Upper lobe of left lung (tissue), 6 donors: Measurements from ENCODE around the gene BICRA. TPM values are rescaled to one million over a fixed set of nuclear protein-coding genes. Genes with fewer than 3 reads are reported as not detected.
A peak's percentile ranks its signal among the peaks of the same experiment; 100 is the strongest.

Experiments used
- ATAC-seq, 2 donors: fragments of 200-7000 bp; cut with Tn5 transposase; one replicate each; pipeline ENCODE4 v1.9.1; 2022; ENCODE audit warnings: mild to moderate bottlenecking in 2 of 2, moderate library complexity in 2 of 2; ENCODE audit not compliant: low FRiP score in 2 of 2
- DNase-seq, 2 donors: peaks; one replicate each; pipeline ENCODE4 v3.0.0-alpha.2; 2019 to 2020
- H3K27ac ChIP-seq, 4 donors: fragments of 200-600 bp; sonication (generic); one replicate each; pipeline ENCODE4 v1.5.1; 2016 to 2019
- H3K27me3 ChIP-seq, 4 donors: fragments of 200-600 bp; sonication (generic); one replicate each; pipeline ENCODE4 v1.5.1; 2017 to 2019
- H3K36me3 ChIP-seq, 4 donors: fragments of 200-600 bp; sonication (generic); one replicate each; pipeline ENCODE4 v1.5.1; 2016 to 2019
- H3K4me1 ChIP-seq, 4 donors: fragments of 200-600 bp; sonication (generic); one replicate each; pipeline ENCODE4 v1.5.1; 2018 to 2019
- H3K4me3 ChIP-seq, 4 donors: fragments of 200-600 bp; sonication (generic); one replicate each; pipeline ENCODE4 v1.5.1; 2017 to 2019; ENCODE audit warnings: mild to moderate bottlenecking in 2 of 4, moderate library complexity in 1 of 4
- H3K9me3 ChIP-seq, 4 donors: fragments of 200-600 bp; sonication (generic); one replicate each; pipeline ENCODE4 v1.5.1; 2018 to 2019
- EP300 ChIP-seq, 4 donors: sonication (generic); formaldehyde crosslinking; IDR thresholded peaks; one replicate each; pipeline ENCODE4 v1.5.1; 2017; ENCODE audit warnings: antibody characterized with exemption in 4 of 4, control low read depth in 2 of 4
- POLR2A ChIP-seq, 4 donors: fragments of 450-650 bp; IDR thresholded peaks; one replicate each; pipeline ENCODE4 v1.5.1; 2016 to 2017; ENCODE audit warnings: antibody characterized with exemption in 4 of 4, mild to moderate bottlenecking in 2 of 4
- POLR2AphosphoS5 ChIP-seq, 2 donors: sonication (generic); formaldehyde crosslinking; IDR thresholded peaks; one replicate each; pipeline ENCODE4 v1.5.1; 2017; ENCODE audit warnings: antibody characterized with exemption in 2 of 2
- WGBS, 2 donors: methylation state at CpG; one replicate each; pipeline ENCODE4 v1.1.5; 2017 to 2018; 5-methylcytosine and 5-hydroxymethylcytosine counted together
- total RNA-seq, 6 donors: library from RNA; depleted of rRNA in 4 of 6; stranded (reverse); fragments of >200 nt in 4 of 6; gene quantifications; one replicate each; pipeline versions ENCODE4 v1.1.0 to v1.2.1, GENCODE V29; 2016 to 2021
- TF ChIP-seq, protein P1 (sequence below), 6 experiments: fragments of 450-650 bp in 4 of 6; fragments of 200-600 bp in 2 of 6; sonication (generic) in 2 of 6; IDR thresholded peaks; one replicate each; pipeline ENCODE4 v1.5.1; 2016 to 2019; ENCODE audit warnings: antibody characterized with exemption in 6 of 6
- donor health status: DM: no; HTN: no; CAD: no; lungs with moderate emphysema.
- donor health status: DM: no; HTN: yes; CAD: no; lungs with severe emphysema.

The BICRA gene
- total RNA-seq, 6 donors from 2014 or later, result 5.0 to 66.1 (median 15.2) TPM

GRCh38 chr19:47693489-47693888 is 84.6 kb downstream of the BICRA start:
- H3K4me3 ChIP-seq, result no peak overlapping the region
- DNase-seq (no peak), ATAC-seq (no peak)
- no peaks in the 10 kb centered on the region for H3K27me3 ChIP-seq
- H3K4me1 ChIP-seq, result peaks cover 0 to 6% (median 0%) of the 10 kb centered on the region in 4 donors
- no peak for TF ChIP-seq EP300 (IDR thresholded peaks at IDR 0.05)
- TF ChIP-seq, protein P1, sequence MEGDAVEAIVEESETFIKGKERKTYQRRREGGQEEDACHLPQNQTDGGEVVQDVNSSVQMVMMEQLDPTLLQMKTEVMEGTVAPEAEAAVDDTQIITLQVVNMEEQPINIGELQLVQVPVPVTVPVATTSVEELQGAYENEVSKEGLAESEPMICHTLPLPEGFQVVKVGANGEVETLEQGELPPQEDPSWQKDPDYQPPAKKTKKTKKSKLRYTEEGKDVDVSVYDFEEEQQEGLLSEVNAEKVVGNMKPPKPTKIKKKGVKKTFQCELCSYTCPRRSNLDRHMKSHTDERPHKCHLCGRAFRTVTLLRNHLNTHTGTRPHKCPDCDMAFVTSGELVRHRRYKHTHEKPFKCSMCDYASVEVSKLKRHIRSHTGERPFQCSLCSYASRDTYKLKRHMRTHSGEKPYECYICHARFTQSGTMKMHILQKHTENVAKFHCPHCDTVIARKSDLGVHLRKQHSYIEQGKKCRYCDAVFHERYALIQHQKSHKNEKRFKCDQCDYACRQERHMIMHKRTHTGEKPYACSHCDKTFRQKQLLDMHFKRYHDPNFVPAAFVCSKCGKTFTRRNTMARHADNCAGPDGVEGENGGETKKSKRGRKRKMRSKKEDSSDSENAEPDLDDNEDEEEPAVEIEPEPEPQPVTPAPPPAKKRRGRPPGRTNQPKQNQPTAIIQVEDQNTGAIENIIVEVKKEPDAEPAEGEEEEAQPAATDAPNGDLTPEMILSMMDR (IDR thresholded peaks at IDR 0.05), result no peak
- TF ChIP-seq POLR2AphosphoS5 (IDR thresholded peaks at IDR 0.05), result no peak
- no peak for TF ChIP-seq POLR2A (IDR thresholded peaks at IDR 0.05)
- H3K9me3 ChIP-seq, result no peaks in the 10 kb centered on the region
- WGBS, 2 donors, result 86 to 92% methylated on average over 14 to 16 of the region's 17 CpGs
- H3K27ac ChIP-seq, result no peak overlapping the region
- peaks cover 1 to 47% (median 25%) of the 10 kb centered on the region in 4 donors for H3K36me3 ChIP-seq

GRCh38 chr19:47693903-47694302 is 85.0 kb downstream of the BICRA start:
- H3K27me3 ChIP-seq, result no peaks in the 10 kb centered on the region
- WGBS, 2 donors, result 92 to 96% methylated on average over 9 to 12 of the region's 14 CpGs
- TF ChIP-seq POLR2AphosphoS5 (IDR thresholded peaks at IDR 0.05), result no peak

DNA sequence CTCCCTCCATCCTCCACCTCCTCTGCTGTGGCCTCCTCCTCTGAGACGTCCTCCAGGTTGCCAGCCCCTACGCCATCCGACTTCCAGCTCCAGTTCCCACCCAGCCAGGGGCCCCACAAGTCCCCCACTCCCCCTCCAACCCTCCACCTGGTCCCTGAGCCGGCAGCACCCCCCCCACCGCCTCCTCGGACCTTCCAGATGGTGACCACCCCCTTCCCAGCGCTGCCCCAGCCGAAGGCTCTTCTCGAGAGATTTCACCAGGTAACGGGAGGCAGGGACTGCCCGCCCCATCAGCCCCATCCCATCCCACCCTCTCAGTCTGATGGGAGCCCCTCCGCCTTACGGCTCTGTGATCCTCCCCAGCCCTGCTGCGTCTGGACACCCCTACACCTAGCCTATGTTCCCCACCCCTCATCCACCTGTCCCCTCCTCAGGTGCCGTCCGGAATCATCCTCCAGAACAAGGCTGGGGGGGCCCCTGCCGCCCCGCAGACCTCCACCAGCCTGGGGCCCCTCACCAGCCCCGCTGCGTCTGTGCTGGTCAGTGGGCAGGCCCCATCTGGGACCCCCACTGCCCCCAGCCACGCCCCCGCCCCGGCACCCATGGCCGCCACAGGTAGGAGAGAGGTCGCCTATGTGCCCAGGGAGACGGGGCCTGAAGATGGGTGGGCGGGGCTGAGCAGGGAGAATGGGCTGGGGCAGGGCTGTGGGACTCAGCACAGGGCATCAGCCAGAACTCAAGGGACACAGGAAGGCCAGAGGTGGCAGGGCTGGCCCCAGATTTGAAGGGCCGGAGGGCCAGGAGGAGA is 85.7 kb downstream of the BICRA start:
- Histone ChIP-seq H3K9me3 (no peaks in the 10 kb centered on the region), H3K4me1 (peaks cover 0 to 6% (median 0%) of the 10 kb centered on the region in 4 donors), H3K36me3 (peaks cover 6 to 59% (median 37%) of the 10 kb centered on the region in 4 donors), H3K27ac (no peak overlapping the region), H3K27me3 (no peaks in the 10 kb centered on the region), H3K4me3 (no peak overlapping the region)
- TF ChIP-seq POLR2A (IDR thresholded peaks at IDR 0.05) (no peak), POLR2AphosphoS5 (IDR thresholded peaks at IDR 0.05) (no peak), EP300 (IDR thresholded peaks at IDR 0.05) (no peak)
- TF ChIP-seq, protein P1 (IDR thresholded peaks at IDR 0.05), result no peak
- WGBS, 2 donors, result 91 to 95% methylated on average over 18 to 27 of the region's 28 CpGs
- DNase-seq (peak in 1 of 2 donors; percentile 77), ATAC-seq (no peak)

More at GRCh38 chr19:47693903-47694302, 85.0 kb downstream of the BICRA start:
- Histone ChIP-seq H3K36me3 (peaks cover 5 to 51% (median 30%) of the 10 kb centered on the region in 4 donors), H3K4me3 (no peak overlapping the region), H3K27ac (no peak overlapping the region), H3K9me3 (no peaks in the 10 kb centered on the region), H3K4me1 (peaks cover 0 to 6% (median 0%) of the 10 kb centered on the region in 4 donors)
- ATAC-seq, result no peak
- DNase-seq, result no peak

DNA sequence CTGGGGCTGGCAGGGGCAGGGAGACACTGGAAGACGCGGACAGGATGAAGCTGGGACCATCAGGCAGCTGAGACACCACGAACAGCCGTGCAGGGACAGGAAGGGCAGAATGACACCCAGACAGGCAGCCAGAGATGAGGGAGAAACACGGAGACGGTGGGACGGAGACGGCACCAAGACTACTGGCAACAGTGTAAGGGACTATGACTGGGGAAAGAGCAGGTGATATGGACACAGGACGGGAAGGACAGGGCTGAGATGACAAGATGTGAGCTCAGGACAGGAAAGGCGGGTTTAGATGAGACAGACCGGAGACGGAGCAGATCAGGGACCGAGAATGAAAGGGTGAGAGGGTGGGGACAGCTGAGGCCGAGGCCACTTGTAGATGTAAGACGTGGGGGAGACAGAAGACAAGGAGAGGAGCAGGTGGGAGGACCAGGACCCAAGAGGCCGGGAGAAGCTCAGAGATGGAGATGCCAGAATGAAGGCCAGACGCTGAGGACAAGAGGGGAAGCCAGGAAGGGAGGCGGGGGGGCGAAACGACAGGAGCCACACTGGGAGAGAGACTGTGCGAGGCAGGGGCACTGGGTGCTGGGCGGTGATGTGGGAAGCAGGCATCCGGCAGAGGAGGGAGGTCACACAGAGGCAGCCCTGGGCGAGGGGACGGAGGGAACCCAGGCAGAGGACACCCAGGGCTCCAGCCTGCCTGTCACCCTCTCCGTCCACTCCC is 86.8 kb downstream of the BICRA start:
- Histone ChIP-seq H3K4me1 (peaks cover 0 to 6% (median 0%) of the 10 kb centered on the region in 4 donors), H3K27me3 (no peaks in the 10 kb centered on the region), H3K4me3 (no peak overlapping the region), H3K9me3 (no peaks in the 10 kb centered on the region), H3K36me3 (peaks cover 6 to 69% (median 42%) of the 10 kb centered on the region in 4 donors), H3K27ac (no peak overlapping the region)
- ATAC-seq (no peak), DNase-seq (peak in 1 of 2 donors; percentile 65)
- 91 to 94% methylated on average over 26 of the region's 26 CpGs for WGBS, 2 donors
- TF ChIP-seq, protein P1 (IDR thresholded peaks at IDR 0.05), result no peak
- TF ChIP-seq POLR2AphosphoS5 (IDR thresholded peaks at IDR 0.05) (no peak), EP300 (IDR thresholded peaks at IDR 0.05) (no peak), POLR2A (IDR thresholded peaks at IDR 0.05) (no peak)

- H3K36me3 ChIP-seq, result peaks cover 10 to 72% (median 48%) of the 10 kb centered on the region in 4 donors
- TF ChIP-seq POLR2A (IDR thresholded peaks at IDR 0.05) (no peak), EP300 (IDR thresholded peaks at IDR 0.05) (no peak)
- H3K27ac ChIP-seq, result no peak overlapping the region
- H3K27me3 ChIP-seq, result no peaks in the 10 kb centered on the region
- ATAC-seq (no peak), DNase-seq (peak in 1 of 2 donors; percentile 73)
- no peak overlapping the region for H3K4me3 ChIP-seq
- H3K9me3 ChIP-seq, result no peaks in the 10 kb centered on the region
- peaks cover 0 to 6% (median 0%) of the 10 kb centered on the region in 4 donors for H3K4me1 ChIP-seq
- 86 to 95% methylated on average over 8 of the region's 8 CpGs for WGBS, 2 donors
Measured at GRCh38 chr19:47696635-47697034, 87.7 kb downstream of the BICRA start.
